ENCODE measurements around the gene CNNM2.
"Not testable (repeated sequence)": the region's sequence is repeated elsewhere in the genome, so short reads cannot be mapped to it uniquely, and the experiment has no call there.

The CNNM2 gene

DNA sequence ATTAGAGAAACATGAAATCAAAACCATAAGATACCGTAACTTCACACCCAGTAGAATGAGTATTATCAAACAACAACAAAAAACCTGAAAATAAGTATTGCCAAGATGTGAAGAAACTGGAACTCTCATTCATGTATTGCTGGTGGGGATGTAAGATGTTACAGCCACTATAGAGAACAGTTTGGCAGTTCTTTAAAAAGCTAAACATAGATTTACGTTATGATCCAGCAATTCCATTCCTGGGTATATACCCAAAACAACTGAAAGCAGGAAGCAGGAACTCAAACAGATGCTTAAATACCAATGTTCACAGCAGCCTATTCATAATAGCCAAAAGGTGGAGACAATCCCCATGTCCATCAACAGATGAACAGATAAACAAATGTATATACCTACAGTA is 202.5 kb downstream of the CNNM2 start:
- FAIRE-seq, result no peak
- TF ChIP-seq POLR2A (IDR thresholded peaks at IDR 0.05; ENCODE audit: low read depth, low read length) (no peak), POLR2AphosphoS5 (IDR thresholded peaks at IDR 0.05; ENCODE audit: low read depth, low read length) (no peak), TAF1 (IDR thresholded peaks at IDR 0.05; ENCODE audit: borderline replicate concordance, low read depth, low read length) (no peak)
- DNase-seq (ENCODE audit: insufficient read length), result no peak

DNA sequence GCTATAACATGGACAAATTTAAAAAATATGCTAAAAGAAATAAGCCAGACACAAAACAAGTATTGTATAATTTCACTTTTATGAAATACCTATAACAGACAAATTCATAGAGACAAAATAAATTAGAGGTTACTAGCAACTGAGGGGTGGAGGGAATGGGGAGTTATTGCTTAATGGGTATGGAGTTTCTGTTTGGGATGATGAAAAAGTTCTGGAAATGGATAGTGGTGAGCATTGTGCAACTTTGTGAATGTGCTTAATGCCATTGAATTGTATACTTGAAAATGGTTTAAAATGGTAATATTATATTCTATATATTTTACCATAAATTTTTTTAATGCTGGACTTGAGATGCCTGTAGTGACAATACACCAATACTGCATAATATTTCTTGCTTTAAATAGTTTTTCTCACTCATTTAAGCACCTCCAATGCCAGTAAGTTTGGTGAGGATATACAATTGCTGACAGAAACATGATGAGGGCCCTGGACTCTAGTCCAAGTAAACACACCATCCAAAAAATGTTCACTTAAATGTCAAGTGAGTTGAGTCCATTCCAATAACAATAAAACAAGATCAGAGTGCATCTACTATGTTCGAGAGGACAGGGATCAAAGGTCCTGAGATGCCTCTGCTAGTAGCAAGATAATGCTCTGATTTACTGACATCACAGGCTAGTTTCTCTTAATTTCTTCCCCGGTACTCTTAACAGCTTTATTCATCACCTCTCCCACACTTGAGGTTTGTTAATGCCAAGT is 203.1 kb downstream of the CNNM2 start:
- FAIRE-seq (no peak), DNase-seq (ENCODE audit: insufficient read length) (no peak)
- TF ChIP-seq POLR2AphosphoS5 (IDR thresholded peaks at IDR 0.05; ENCODE audit: low read depth, low read length), result no peak
- TF ChIP-seq POLR2A (IDR thresholded peaks at IDR 0.05; ENCODE audit: low read depth, low read length), result no peak
- no peak for TF ChIP-seq TAF1 (IDR thresholded peaks at IDR 0.05; ENCODE audit: borderline replicate concordance, low read depth, low read length)

DNA sequence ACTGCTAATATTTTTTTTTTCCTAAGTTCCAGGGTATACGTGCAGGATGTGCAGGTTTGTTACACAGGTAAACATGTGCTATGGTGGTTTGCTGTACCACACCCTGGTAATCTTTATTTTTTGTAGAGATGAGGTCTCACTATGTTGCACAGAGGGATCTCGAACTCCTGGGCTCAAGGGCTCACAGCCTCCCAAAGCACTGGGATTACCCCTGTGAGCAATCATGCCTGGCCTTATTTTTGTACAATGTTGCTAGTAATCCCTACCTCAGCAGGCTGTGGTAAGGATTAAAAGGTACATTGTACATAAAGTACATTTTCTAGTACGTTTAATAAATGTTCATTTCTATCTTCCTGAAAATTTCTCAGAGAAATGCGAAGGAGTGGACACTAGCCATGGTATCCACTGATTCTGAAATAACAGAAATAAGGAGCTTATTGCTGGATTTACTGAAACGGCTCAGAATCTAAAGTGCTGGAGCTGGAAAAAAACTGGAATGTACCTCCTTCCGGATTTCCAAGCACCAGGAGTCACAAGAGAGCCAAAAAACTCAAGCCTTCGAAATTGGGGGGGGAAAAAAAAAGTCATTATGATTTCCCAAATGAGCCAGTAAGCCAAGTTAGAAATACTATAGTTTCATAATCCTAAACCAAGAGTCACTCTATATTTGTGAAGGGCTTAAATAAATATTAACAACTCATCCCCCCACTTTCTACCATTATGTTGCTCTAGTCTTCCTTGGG is 205.4 kb downstream of the CNNM2 start:
- DNase-seq (ENCODE audit: insufficient read length) (no peak), FAIRE-seq (peak; percentile 58)
- no peak for TF ChIP-seq TAF1 (IDR thresholded peaks at IDR 0.05; ENCODE audit: borderline replicate concordance, low read depth, low read length)
- no peak for TF ChIP-seq POLR2A (IDR thresholded peaks at IDR 0.05; ENCODE audit: low read depth, low read length)
- TF ChIP-seq POLR2AphosphoS5 (IDR thresholded peaks at IDR 0.05; ENCODE audit: low read depth, low read length), result no peak

DNA sequence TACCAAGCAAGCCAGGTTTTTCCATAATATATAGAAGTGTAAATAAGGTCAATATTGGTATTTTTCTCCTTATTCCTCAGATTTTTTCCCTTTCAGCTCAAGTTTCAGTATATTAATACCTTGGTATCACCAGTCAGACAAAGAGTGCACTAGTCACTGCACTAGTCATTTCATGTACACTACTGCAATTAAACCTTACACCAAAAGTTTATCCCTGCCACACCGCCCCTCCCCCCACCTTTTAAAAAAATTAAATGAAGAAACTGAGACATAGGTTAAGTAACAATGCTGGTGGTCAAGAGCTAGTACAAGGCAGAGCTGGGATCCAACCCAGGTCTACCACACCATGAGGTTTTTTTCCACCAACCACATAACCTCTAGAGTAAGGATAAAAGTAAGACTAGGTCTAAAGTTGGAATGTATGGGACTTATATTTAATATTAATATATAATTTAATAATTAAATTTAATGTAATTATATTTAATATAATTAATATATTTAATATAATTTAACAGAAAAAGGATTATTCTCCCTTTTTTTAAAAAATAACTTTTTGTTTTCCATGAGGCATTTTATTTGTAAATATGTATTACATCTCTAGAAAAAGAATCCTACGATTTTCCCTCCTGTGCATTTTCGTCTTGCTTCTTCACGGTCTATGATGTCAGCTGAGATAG is 206.5 kb downstream of the CNNM2 start:
- TF ChIP-seq TAF1 (IDR thresholded peaks at IDR 0.05; ENCODE audit: borderline replicate concordance, low read depth, low read length) (no peak), POLR2AphosphoS5 (IDR thresholded peaks at IDR 0.05; ENCODE audit: low read depth, low read length) (no peak), POLR2A (IDR thresholded peaks at IDR 0.05; ENCODE audit: low read depth, low read length) (no peak)
- FAIRE-seq (no peak), DNase-seq (ENCODE audit: insufficient read length) (no peak)

DNA sequence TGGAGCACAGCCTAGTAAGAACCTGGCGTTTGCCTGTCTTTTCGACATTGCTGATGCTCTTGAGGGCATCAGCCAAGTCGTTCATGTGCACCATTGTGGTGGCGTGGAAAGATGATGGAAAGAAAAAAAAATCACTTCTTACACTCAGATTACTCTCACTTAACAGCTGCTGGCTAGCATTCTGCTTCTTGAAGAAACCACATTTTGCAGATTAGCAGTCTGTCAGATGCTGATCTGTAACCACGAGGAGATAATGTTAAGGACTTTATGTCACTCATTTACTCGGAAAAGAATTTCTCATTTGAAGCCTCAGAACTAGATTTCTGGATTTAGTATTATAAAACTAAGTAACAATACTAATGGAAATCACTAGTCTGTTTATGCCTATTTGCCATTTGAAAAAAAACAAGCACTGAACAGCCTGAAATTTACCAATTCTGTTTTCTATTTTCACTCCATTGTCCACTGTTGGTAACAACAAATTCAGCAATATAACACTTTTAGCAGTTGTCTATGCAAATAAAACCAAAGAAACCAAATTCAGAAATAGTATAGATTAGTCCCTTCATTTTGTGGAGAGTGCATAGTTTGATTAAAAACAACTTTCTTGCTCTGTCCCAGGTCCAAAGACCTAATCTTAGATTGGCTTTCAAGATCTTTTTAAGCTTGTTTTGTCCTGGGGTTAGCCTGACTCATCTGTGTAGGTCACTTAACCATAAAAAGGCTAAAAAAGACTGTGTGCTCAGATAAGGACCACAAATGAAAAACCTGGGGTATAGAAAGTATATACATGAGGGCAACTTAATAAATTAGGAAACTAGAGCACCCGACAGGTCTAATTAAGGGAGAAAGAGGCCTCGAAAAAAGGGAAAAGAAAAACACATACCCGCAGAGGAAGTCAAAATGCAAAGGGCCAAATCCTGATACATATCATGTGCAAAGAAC is 207.5 kb downstream of the CNNM2 start:
- FAIRE-seq (peak; percentile 91), DNase-seq (ENCODE audit: insufficient read length) (no peak)
- TF ChIP-seq POLR2A (IDR thresholded peaks at IDR 0.05; ENCODE audit: low read depth, low read length), result no peak
- no peak for TF ChIP-seq POLR2AphosphoS5 (IDR thresholded peaks at IDR 0.05; ENCODE audit: low read depth, low read length)
- no peak for TF ChIP-seq TAF1 (IDR thresholded peaks at IDR 0.05; ENCODE audit: borderline replicate concordance, low read depth, low read length)

DNA sequence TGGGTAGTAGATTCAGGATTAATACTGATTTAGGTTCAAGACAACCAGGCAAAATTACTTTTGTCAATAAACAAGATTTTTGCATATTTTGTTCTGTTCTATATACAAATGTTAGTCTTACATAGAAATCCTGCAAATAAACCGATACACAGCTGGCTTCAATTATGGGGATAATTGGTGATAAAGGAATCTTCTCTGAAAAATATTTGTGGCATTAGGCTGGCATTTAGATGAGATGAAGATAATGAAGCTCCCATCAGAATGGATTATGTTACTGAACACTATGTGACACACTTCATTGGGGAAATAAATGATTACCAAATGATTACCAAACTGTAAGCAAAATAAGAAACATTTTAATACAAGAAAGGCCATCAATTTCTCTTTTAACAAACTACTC is 209.1 kb downstream of the CNNM2 start:
- FAIRE-seq (no peak), DNase-seq (ENCODE audit: insufficient read length) (no peak)
- TF ChIP-seq TAF1 (IDR thresholded peaks at IDR 0.05; ENCODE audit: borderline replicate concordance, low read depth, low read length) (no peak), POLR2AphosphoS5 (IDR thresholded peaks at IDR 0.05; ENCODE audit: low read depth, low read length) (no peak), POLR2A (IDR thresholded peaks at IDR 0.05; ENCODE audit: low read depth, low read length) (no peak)

DNA sequence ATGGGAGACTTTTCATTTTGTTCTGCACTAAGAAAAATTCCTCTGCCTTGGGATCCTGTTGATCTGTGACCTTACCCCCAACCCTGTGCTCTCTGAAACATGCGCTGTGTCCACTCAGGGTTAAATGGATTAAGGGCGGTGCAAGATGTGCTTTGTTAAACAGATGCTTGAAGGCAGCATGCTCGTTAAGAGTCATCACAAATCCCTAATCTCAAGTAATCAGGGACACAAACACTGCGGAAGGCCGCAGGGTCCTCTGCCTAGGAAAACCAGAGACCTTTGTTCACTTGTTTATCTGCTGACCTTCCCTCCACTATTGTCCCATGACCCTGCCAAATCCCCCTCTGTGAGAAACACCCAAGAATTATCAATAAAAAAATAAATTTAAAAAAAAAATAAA is 212.1 kb downstream of the CNNM2 start:
- FAIRE-seq; DNase-seq (ENCODE audit: insufficient read length): not testable (repeated sequence)

DNA sequence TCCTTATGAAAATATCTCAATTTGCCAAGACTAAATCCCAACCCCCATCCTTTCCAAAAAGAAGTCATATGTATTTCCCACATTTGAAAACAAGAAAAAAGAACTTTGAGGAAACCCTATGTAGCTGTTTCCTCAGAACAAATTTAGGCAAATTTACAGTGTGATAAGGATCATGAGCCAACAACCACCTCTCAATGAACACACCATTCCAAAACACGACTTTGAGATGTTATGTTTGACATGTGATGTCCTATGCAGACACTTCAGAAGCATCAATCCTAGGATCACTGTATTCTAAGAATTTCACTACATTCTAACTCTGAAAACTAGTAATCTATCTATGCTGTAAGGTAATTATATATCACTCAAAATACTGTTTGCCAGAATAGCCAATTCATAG is 212.8 kb downstream of the CNNM2 start:
- FAIRE-seq (no peak), DNase-seq (ENCODE audit: insufficient read length) (no peak)
- TF ChIP-seq TAF1 (IDR thresholded peaks at IDR 0.05; ENCODE audit: borderline replicate concordance, low read depth, low read length) (no peak), POLR2AphosphoS5 (IDR thresholded peaks at IDR 0.05; ENCODE audit: low read depth, low read length) (no peak), POLR2A (IDR thresholded peaks at IDR 0.05; ENCODE audit: low read depth, low read length) (no peak)

DNA sequence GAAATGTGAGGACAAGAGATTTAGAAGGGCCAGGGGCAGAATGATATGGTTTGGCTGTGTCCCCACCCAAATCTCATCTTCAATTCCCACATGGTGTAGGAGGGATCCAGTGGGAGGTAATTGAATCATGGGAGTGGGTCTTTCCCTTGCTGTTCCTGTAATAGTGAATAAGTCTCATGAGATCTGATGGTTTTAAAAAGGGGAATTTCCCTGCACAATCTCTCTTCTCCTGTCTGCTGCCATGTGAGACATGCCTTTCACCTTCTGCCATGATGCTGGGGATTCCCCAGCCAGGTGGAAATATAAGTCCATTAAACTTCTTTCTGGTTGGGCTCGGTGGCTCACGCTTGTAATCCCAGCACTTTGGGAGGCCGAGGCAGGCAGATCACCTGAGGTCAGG is 217.1 kb downstream of the CNNM2 start:
- not testable (repeated sequence) for FAIRE-seq

DNA sequence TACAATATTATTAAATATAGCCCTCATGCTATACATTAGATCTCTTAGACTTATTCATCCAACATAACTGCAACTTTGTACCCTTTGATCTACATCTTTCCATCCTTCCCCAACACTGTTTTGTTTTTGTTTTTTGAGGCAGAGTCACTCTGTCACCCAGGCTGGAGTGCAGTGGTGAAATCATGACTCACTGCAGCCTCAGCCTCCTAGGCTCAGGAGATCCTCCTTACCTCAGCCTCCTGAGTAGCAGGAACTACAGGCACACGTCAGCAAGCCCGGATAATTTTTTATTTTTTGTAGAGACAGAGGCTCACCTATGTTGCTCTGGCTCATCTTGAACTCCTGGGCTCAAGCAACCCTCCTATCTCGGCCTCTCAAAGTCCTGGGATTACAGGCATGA is 221.7 kb downstream of the CNNM2 start:
- no peak for FAIRE-seq
- TF ChIP-seq POLR2AphosphoS5 (IDR thresholded peaks at IDR 0.05; ENCODE audit: low read depth, low read length) (no peak), POLR2A (IDR thresholded peaks at IDR 0.05; ENCODE audit: low read depth, low read length) (no peak), TAF1 (IDR thresholded peaks at IDR 0.05; ENCODE audit: borderline replicate concordance, low read depth, low read length) (no peak)
- no peak for DNase-seq (ENCODE audit: insufficient read length)

More for the DNA sequence above, 217.1 kb downstream of the CNNM2 start:
- DNase-seq (ENCODE audit: insufficient read length), result not testable (repeated sequence)
